WI38 (cell line): ENCODE results near the gene CYP26B1.
"Not testable (repeated sequence)": the region's sequence is repeated elsewhere in the genome, so short reads cannot be mapped to it uniquely, and the experiment has no call there.

Experiments used
- H3K4me3 ChIP-seq: 2 replicates; pipeline ENCODE4 v1.5.1; 2011; ENCODE audit warnings: low read depth, mild to moderate bottlenecking, control low read depth, low read length
- CTCF ChIP-seq: IDR thresholded peaks from 2 replicates; pipeline ENCODE4 v1.5.1; 2012; ENCODE audit warnings: low read depth, mild to moderate bottlenecking, control low read depth, low read length

CYP26B1 gene

DNA sequence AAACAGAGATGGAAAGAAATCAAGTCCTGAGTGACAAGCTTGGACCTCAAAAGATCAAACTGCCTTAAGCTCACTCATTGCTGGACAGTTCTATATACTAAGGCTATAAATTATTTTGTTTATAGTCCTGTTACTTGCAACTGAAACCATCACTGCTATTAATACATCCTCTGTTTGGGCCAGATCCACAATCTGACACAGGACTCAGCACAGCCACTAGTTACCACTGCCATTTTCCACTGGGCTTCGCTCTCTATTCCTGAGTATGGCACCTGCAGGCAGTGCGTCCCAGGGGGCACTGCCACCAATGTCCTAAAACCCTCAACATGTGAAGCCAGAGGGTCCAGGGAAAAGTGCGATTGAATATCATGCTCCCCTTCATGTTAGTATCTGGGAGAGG lies 52.3 kb downstream of the CYP26B1 start:
- no peak for TF ChIP-seq CTCF
- no peak overlapping the region for H3K4me3 ChIP-seq

DNA sequence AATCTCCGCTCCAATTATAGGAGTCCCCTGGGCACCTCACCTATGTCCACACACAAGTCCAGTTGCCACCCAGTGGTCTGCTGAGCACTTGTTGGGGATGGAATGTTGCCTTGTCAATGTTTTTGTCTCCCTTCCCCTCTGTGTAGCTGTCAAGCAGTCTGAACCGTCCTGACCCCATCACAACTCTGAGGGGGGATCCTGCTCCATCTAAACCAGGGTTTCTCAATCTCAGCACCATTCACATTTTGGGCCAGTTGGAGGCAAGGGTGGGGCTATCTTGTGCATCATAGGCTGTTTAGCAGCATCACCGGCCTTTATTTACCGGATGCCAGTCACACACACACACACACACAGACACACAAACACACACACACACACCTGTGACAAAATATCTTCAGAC lies 53.0 kb downstream of the CYP26B1 start:
- no peak for TF ChIP-seq CTCF
- H3K4me3 ChIP-seq = no peak overlapping the region

GRCh38 chr2:72092111-72092510 lies 55.6 kb downstream of the CYP26B1 start:
- H3K4me3 ChIP-seq = no peak overlapping the region
- no peak for TF ChIP-seq CTCF

DNA sequence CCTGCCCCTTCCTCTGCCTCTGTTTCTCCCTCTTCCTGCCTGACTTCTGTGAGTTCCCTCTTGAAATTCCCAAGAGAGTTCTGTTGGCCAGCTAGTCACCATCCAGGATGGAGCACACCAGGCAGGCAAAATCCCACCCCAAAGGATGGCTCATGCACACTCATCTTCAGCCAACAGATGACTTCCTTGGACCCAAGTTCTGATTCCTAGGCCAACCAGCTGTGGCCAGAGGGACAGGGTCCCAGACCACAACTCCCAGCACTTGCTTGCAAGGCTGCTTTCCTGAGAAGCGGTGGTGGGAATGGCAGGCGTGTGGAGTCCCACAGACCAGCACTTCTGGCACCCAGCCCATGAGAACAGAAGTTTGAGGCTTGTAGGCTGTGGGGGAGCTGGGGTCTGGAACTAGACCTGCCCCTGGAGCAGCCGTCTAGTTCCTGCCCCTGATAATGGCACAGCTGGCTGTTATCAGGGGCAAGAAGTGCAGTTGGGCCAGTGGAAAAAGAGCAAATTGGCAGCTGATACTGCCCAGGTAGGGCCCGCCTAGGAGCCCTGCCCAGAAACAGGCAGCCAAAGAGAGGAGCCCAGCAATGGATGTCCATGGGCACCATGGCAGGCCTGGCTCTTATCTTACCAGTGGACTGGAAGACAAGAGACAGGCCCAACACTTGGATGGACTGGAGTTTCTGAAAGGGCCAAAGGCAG lies 56.7 kb downstream of the CYP26B1 start:
- TF ChIP-seq CTCF = no peak
- no peak overlapping the region for H3K4me3 ChIP-seq

DNA sequence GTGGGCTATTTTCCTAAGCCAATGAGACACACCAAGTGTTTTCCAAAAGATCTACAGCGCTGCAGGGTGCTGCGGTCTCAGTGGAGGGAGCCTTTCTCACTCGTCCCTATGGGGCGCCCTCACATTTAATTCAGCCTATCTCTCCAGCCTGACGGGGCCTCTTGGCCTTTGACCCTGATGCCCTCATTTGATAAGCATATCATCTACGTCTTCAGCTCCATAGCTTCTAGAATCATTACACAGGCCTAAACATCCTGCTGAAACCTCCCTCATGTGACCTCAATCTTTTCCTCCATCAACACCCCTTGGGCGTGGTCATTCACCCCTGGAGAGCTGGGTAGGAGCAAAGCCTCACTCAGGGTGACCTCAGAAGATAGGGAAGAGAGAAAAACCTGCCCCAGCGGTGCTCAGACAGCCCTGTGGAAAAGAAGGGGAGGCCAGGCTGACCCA lies 57.4 kb downstream of the CYP26B1 start:
- TF ChIP-seq CTCF = no peak

DNA sequence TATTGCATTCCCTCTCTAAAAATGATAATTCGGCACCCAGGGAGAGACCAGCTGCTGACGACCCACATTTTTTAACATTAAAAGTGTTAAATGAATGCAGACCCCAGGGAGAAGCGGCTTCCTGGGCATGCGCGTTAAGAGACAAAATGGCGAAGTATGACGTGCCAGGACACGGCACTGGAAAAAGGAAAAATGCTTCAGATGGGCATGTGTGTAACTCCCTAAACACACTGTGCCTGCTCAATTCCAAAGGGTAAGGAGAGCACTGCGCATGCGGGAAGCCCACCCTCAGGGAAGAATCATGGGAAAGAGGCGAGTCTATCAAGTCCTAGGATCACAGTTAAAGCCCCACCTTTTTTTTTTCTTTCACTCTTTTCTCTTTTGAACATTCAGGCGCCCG lies 58.1 kb downstream of the CYP26B1 start:
- TF ChIP-seq CTCF = no peak
- no peak overlapping the region for H3K4me3 ChIP-seq

More for the DNA sequence above, 57.4 kb downstream of the CYP26B1 start:
- no peak overlapping the region for H3K4me3 ChIP-seq

GRCh38 chr2:72089028-72089427 lies 58.6 kb downstream of the CYP26B1 start:
- TF ChIP-seq CTCF = no peak
- H3K4me3 ChIP-seq = no peak overlapping the region

- H3K4me3 ChIP-seq = not testable (repeated sequence)
Measured at GRCh38 chr2:72086871-72087633, 60.6 kb downstream of the CYP26B1 start.
